Hepatocyte (in vitro differentiated cells): Measurements from ENCODE around the gene ARHGAP31.

Source experiments
- CTCF ChIP-seq: fragments of 200-600 bp; sonication (generic); IDR thresholded peaks from 2 replicates; pipeline ENCODE4 v1.5.1; 2016; ENCODE audit warnings: antibody characterized with exemption, mild to moderate bottlenecking; ENCODE audit not compliant: poor library complexity
- EZH2phosphoT487 ChIP-seq: fragments of 200-600 bp; sonication (generic); IDR thresholded peaks from one replicate; pipeline ENCODE4 v1.6.1; 2018; ENCODE audit warnings: antibody characterized with exemption, mild to moderate bottlenecking, low read depth, moderate library complexity; ENCODE audit not compliant: unreplicated experiment, severe bottlenecking

GRCh38 chr3:119330181-119330580, 36.0 kb downstream of the ARHGAP31 start:
- TF ChIP-seq CTCF (no peak), EZH2phosphoT487 (no peak)
